ENCODE measurements around the gene PGBD1.

DNA sequence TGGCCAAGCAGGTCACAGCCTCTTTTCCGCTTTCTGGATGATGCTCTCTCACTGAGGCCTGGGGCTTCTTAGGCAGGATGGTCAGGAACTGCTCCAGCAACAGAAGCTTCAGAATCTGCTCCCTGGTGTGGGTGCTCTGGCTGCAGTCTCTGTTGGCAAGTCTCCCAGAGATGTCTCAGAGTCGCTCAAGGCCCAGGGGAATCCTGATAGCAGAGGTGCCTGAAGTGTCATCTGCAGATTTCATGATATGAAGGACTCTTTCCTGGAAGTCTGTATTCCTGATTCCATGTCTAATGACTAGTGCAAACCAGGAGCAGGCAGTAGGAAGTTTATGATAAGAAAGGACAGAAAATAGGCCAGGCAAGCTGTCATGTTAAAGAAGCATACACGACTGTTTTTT is 34.3 kb downstream of the PGBD1 start:
- TF ChIP-seq CTCF (IDR thresholded peaks at IDR 0.05; ENCODE audit: insufficient read depth, low read depth, low read length), result no peak
- TF ChIP-seq EZH2 (IDR thresholded peaks at IDR 0.05; ENCODE audit: insufficient read depth, low read length), result no peak
